ENCODE results near the gene STXBP1.

- TF ChIP-seq POLR2A (IDR thresholded peaks at IDR 0.05) (no peak), CTCF (IDR thresholded peaks at IDR 0.05) (no peak)
These were observed 25.3 kb downstream of the STXBP1 start for GRCh38 chr9:127637322-127637847.

Measured in esophagus squamous epithelium (tissue), 4 donors.